T-helper 2 cell (primary cell): Measurements from ENCODE around the gene SEPSECS.

ENCODE experiments used
- DNase-seq, 5 experiments: peaks; one replicate each; pipeline versions ENCODE4 v3.0.0 to v3.0.0-alpha.2; 2012 to 2022

SEPSECS gene

DNA sequence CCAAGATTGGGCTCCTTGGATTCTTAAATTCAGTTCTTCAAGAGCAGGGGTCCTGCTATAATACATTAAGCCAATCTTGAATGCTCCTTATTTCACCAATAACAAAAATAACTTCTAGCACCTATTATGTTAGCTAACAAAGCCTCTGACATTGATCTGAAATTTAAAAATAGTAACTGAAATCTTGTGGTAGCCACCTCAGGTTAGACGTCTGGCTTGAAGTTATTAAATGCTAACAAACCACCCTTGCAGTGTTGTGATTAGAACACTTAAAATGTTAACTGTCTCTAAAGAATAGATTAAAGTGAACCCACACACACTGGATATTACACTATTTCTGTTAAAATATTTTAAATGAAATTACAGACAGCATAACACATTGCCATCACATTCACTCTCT lies 79.7 kb downstream of the SEPSECS start:
- no peak for DNase-seq

DNA sequence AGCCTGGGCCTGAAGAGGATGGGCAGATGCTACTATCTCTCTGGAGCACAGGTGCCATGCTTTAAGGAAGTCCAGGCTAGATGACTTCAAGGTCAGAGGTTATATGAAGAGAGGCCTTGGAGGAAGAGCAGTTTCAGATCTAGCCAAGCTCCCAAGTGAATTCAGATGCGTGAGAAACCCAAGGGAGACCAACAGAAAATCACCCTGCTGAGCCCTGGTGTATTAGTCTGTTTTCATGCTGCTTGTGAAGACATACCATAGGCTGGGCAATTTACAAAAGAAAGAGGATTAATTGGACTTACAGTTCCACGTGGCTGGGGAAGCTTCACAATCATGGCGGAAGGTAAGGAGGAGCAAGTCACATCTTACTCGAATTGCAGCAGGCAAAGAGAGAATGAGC lies 81.7 kb downstream of the SEPSECS start:
- no peak for DNase-seq

DNA sequence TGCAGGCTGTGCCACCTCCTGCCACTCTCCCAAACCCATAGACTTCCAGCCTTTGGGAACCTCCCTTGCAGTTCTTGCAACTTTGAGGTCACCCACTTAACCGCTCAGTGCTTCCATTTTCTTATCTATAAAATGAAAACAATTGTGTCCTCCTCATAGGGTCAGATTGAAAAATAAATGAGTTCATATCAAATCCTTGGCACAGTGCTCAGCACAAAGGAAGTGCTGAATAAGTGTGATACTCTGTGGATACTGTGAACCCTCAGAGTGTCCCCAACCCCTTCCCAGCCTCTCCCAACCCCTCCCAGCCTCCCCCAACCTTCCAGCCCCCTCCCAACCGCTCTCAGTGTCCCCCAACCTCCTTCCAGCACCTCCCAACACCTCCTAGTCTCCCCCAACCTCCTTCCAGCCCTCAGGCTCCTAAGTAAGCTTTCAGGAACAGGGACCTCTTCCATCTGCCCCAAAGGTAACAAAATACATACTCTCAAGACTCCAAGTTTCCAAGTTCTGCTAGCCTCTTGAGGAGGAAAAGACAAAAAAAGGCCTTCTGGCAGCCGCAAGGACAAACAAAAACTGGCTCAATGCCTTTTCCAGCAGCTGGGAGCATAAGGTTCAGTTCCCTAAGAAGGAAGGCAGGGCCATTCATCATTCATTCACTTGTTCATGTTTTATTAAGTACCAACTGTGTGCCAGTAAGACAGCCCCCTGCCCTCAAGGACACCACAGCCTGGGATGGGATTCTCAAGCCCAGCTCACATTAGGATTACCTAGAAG lies 83.4 kb downstream of the SEPSECS start:
- DNase-seq, result no peak

DNA sequence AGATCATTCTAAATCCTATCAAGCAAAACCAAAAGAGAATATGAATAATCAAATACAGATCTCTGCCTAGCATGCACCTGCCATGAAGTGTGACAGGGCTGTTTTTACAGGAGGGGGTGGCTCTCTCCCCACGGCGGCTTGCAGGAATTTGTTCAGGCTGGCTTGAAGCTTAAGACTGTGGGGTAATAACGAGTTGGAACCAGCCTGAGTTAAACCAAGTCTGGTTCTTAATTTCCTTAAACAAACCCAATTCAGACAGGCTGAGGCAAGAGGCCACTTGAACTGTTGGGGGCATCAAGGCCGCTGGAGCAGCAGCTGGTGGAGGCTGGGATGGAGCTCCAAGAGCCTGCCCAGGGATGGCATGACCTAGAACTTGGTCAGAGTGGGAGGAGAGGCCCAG lies 84.4 kb downstream of the SEPSECS start:
- DNase-seq, result no peak

DNA sequence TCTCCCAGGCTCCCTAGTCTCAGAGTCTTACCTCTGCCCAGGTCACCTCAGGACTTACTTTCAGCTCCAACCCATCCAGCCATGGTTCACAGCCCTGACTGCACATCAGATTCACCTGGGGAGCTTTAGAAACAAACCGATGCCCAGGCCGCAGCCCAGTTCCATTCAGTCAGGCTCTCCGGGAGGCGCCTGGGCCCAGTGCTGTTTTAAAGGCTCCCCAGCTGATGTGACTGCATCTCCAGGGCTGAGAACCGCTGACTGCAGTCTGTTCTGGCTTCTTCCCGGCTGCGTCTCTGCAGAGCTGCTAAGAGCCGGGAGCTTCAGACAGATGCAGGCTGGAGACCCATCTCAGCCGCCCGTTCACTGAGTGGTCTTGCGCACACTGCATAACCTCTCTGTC lies 85.1 kb downstream of the SEPSECS start:
- DNase-seq, result no peak

DNA sequence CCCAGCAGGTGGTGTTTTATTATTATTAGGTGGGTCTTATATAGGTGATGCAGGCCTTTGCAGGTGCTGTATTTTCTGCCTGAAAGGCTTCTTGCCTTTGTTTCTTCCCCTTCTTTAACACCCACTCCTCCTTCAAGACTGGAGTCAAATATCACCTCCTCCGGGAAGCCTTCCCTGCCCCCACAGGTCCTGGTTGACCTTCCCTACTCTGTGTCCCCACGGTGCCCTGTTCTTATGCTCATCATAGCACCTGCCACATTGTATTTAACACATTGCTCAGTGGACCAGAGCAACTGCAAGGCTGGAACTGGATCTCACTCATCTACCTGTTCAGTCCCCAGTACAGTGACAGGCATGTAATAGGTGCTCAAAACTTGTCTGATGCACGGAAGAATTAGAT lies 89.7 kb downstream of the SEPSECS start:
- DNase-seq, result no peak
